Measurements from ENCODE around the gene ANAPC1. TPM values are rescaled to one million over a fixed set of nuclear protein-coding genes. Genes with fewer than 3 reads are reported as not detected.

ANAPC1 gene
- total RNA-seq: 58.6 TPM

GRCh38 chr2:111883661-111884591 is at the start of gene ANAPC1:
Gene ANAPC1 (minus strand): TSS chr2:111884193. CDS start chr2:111880825, 3,368 bp downstream.

GRCh38 chr2:111897924-111898702 is 14.1 kb upstream of the ANAPC1 start, which contains the start of gene MERTK:
Gene MERTK (plus strand): TSS chr2:111898607. CDS start chr2:111898736, 129 bp downstream.

Small RNAs within 50 kb of the gene (small RNA-seq; reads per million reads assigned to genes)
- gene MIR4771-2: not detected
- gene RN7SL297P: not detected

Other genes with a start within 250 kb of the ANAPC1 start
- gene MERTK, start 14.4 kb upstream of the ANAPC1 start, total RNA-seq: 9.7 TPM
- 17.5 TPM for gene TMEM87B, start 171.1 kb upstream of the ANAPC1 start, total RNA-seq

All from diencephalon (tissue), 1 donor.